OCI-LY1 (cell line): ENCODE results near the gene PRH2.

Experiments
- EZH2 ChIP-seq: fragments of 200-600 bp; sonication (generic), shearing (Covaris generic); IDR thresholded peaks from 2 replicates; pipeline ENCODE4 v1.8.0; 2017; ENCODE audit warnings: borderline replicate concordance, mixed run types, mild to moderate bottlenecking, antibody characterized with exemption, low read length, moderate library complexity, mixed read lengths
- TF ChIP-seq, protein P1 (sequence below): fragments of 200-600 bp; sonication (generic), shearing (Covaris generic); IDR thresholded peaks from 2 replicates; pipeline ENCODE4 v1.5.1; 2017; ENCODE audit warnings: mild to moderate bottlenecking, antibody characterized with exemption, low read length, moderate library complexity, mixed read lengths

GRCh38 chr12:10896854-10897253 lies 32.2 kb upstream of the PRH2 start:
- TF ChIP-seq, protein P1, sequence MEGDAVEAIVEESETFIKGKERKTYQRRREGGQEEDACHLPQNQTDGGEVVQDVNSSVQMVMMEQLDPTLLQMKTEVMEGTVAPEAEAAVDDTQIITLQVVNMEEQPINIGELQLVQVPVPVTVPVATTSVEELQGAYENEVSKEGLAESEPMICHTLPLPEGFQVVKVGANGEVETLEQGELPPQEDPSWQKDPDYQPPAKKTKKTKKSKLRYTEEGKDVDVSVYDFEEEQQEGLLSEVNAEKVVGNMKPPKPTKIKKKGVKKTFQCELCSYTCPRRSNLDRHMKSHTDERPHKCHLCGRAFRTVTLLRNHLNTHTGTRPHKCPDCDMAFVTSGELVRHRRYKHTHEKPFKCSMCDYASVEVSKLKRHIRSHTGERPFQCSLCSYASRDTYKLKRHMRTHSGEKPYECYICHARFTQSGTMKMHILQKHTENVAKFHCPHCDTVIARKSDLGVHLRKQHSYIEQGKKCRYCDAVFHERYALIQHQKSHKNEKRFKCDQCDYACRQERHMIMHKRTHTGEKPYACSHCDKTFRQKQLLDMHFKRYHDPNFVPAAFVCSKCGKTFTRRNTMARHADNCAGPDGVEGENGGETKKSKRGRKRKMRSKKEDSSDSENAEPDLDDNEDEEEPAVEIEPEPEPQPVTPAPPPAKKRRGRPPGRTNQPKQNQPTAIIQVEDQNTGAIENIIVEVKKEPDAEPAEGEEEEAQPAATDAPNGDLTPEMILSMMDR = no peak
- TF ChIP-seq EZH2 = no peak
